Hematopoietic multipotent progenitor cell treated with erythropoietin and hydrocortisone succinate and interleukin-3 and kit ligand, for 8 days (in vitro differentiated cells): Measurements from ENCODE around the gene PISD.
"Not testable (repeated sequence)": the region's sequence is repeated elsewhere in the genome, so short reads cannot be mapped to it uniquely, and the experiment has no call there.

Experiments used
- DNase-seq: peaks from one replicate; pipeline ENCODE4 v3.0.0-alpha.2; 2015

The PISD gene

GRCh38 chr22:31604746-31605705, 57.0 kb downstream of the PISD start:
- DNase-seq = no peak

- DNase-seq = no peak
Measured at GRCh38 chr22:31604137-31604705, 57.8 kb downstream of the PISD start.

GRCh38 chr22:31603574-31603973, 58.4 kb downstream of the PISD start:
- DNase-seq = no peak

- peak; percentile 91 for DNase-seq
Measured at GRCh38 chr22:31603081-31603525, 58.9 kb downstream of the PISD start.

GRCh38 chr22:31602259-31602952, 59.6 kb downstream of the PISD start:
- DNase-seq = no peak

- no peak for DNase-seq
Measured at GRCh38 chr22:31595271-31595670, 66.7 kb downstream of the PISD start.

- DNase-seq = not testable (repeated sequence)
Measured at GRCh38 chr22:31590161-31590560, 71.9 kb downstream of the PISD start.

GRCh38 chr22:31588970-31589675, 72.9 kb downstream of the PISD start:
- no peak for DNase-seq

GRCh38 chr22:31586137-31586920, 75.7 kb downstream of the PISD start:
- DNase-seq = peak; percentile 68

- DNase-seq = peak; percentile 98
Measured at GRCh38 chr22:31585161-31585859, 76.7 kb downstream of the PISD start.

GRCh38 chr22:31584804-31585160, 77.2 kb downstream of the PISD start:
- DNase-seq = no peak

- no peak for DNase-seq
Measured at GRCh38 chr22:31583861-31584485, 78.0 kb downstream of the PISD start.

- no peak for DNase-seq
Measured at GRCh38 chr22:31579835-31580242, 82.2 kb downstream of the PISD start.

GRCh38 chr22:31578171-31578570, 83.8 kb downstream of the PISD start:
- no peak for DNase-seq

- no peak for DNase-seq
Measured at GRCh38 chr22:31577711-31578110, 84.3 kb downstream of the PISD start.

- no peak for DNase-seq
Measured at GRCh38 chr22:31575190-31575589, 86.8 kb downstream of the PISD start.

- DNase-seq = no peak
Measured at GRCh38 chr22:31574055-31574670, 87.9 kb downstream of the PISD start.

- DNase-seq = no peak
Measured at GRCh38 chr22:31572939-31573338, 89.1 kb downstream of the PISD start.

GRCh38 chr22:31569126-31569525, 92.9 kb downstream of the PISD start:
- DNase-seq = no peak
